ENCODE results near the gene MYOZ3. TPM values are rescaled to one million over a fixed set of nuclear protein-coding genes. Genes with fewer than 3 reads are reported as not detected.

Gene MYOZ3
- total and polyA plus RNA-seq, 9 donors, result 7.2 to 15.7 (median 9.1) TPM

GRCh38 chr5:150651382-150651781 is 9.7 kb upstream of the MYOZ3 start:
- H3K9me3 ChIP-seq (replicated peaks; ENCODE audit: control insufficient read depth, low read depth, low read length), result no peaks in the 10 kb centered on the region
- H3K27ac ChIP-seq (ENCODE audit: low read length), result no peak overlapping the region
- H3K4me1 ChIP-seq (ENCODE audit: control insufficient read depth, insufficient read depth, low read length), result peaks cover 76% of the 10 kb centered on the region
- peak; percentile 19 for DNase-seq
- 56% methylated on average over 1 of the region's 1 CpG for WGBS (ENCODE audit: insufficient coverage)
- H3K4me3 ChIP-seq (ENCODE audit: low read length), result no peak overlapping the region
- no peaks in the 10 kb centered on the region for H3K27me3 ChIP-seq (ENCODE audit: control insufficient read depth, insufficient read depth, low read length)
- H3K36me3 ChIP-seq (ENCODE audit: control insufficient read depth, insufficient read depth, low read length), result peaks cover 28% of the 10 kb centered on the region

GRCh38 chr5:150651924-150652671 is 9.0 kb upstream of the MYOZ3 start:
- Histone ChIP-seq H3K27ac (ENCODE audit: low read length) (no peak overlapping the region), H3K4me3 (ENCODE audit: low read length) (no peak overlapping the region), H3K4me1 (ENCODE audit: control insufficient read depth, insufficient read depth, low read length) (peaks cover 78% of the 10 kb centered on the region), H3K36me3 (ENCODE audit: control insufficient read depth, insufficient read depth, low read length) (peaks cover 28% of the 10 kb centered on the region), H3K27me3 (ENCODE audit: control insufficient read depth, insufficient read depth, low read length) (no peaks in the 10 kb centered on the region), H3K9me3 (replicated peaks; ENCODE audit: control insufficient read depth, low read depth, low read length) (no peaks in the 10 kb centered on the region)
- no peak for DNase-seq
- 80% methylated on average over 5 of the region's 13 CpGs for WGBS (ENCODE audit: insufficient coverage)

- Histone ChIP-seq H3K27ac (ENCODE audit: low read length) (peak overlapping the region; percentile 16), H3K9me3 (replicated peaks; ENCODE audit: control insufficient read depth, low read depth, low read length) (no peaks in the 10 kb centered on the region), H3K4me3 (ENCODE audit: low read length) (no peak overlapping the region), H3K4me1 (ENCODE audit: control insufficient read depth, insufficient read depth, low read length) (peaks cover 78% of the 10 kb centered on the region), H3K36me3 (ENCODE audit: control insufficient read depth, insufficient read depth, low read length) (peaks cover 28% of the 10 kb centered on the region), H3K27me3 (ENCODE audit: control insufficient read depth, insufficient read depth, low read length) (no peaks in the 10 kb centered on the region)
- 79% methylated on average over 4 of the region's 5 CpGs for WGBS (ENCODE audit: insufficient coverage)
- DNase-seq, result peak; percentile 58
Observed at GRCh38 chr5:150653145-150653761, 7.8 kb upstream of the MYOZ3 start.

GRCh38 chr5:150653762-150654556 is 7.1 kb upstream of the MYOZ3 start:
- H3K4me1 ChIP-seq (ENCODE audit: control insufficient read depth, insufficient read depth, low read length), result peaks cover 78% of the 10 kb centered on the region
- no peak for DNase-seq

GRCh38 chr5:150655221-150655620 is 5.8 kb upstream of the MYOZ3 start:
- WGBS (ENCODE audit: insufficient coverage), result no CpG with 5 or more reads among the region's 3 CpGs
- Histone ChIP-seq H3K4me1 (ENCODE audit: control insufficient read depth, insufficient read depth, low read length) (peaks cover 79% of the 10 kb centered on the region), H3K9me3 (replicated peaks; ENCODE audit: control insufficient read depth, low read depth, low read length) (no peaks in the 10 kb centered on the region), H3K36me3 (ENCODE audit: control insufficient read depth, insufficient read depth, low read length) (peaks cover 8% of the 10 kb centered on the region), H3K27ac (ENCODE audit: low read length) (no peak overlapping the region), H3K4me3 (ENCODE audit: low read length) (no peak overlapping the region), H3K27me3 (ENCODE audit: control insufficient read depth, insufficient read depth, low read length) (no peaks in the 10 kb centered on the region)
- DNase-seq, result no peak

More at GRCh38 chr5:150653762-150654556, 7.1 kb upstream of the MYOZ3 start:
- Histone ChIP-seq H3K9me3 (replicated peaks; ENCODE audit: control insufficient read depth, low read depth, low read length) (no peaks in the 10 kb centered on the region), H3K27me3 (ENCODE audit: control insufficient read depth, insufficient read depth, low read length) (no peaks in the 10 kb centered on the region), H3K27ac (ENCODE audit: low read length) (peak overlapping the region; percentile 16), H3K36me3 (ENCODE audit: control insufficient read depth, insufficient read depth, low read length) (peaks cover 21% of the 10 kb centered on the region), H3K4me3 (ENCODE audit: low read length) (no peak overlapping the region)
- 50% methylated on average over 1 of the region's 2 CpGs for WGBS (ENCODE audit: insufficient coverage)

- H3K36me3 ChIP-seq (ENCODE audit: control insufficient read depth, insufficient read depth, low read length), result peaks cover 2% of the 10 kb centered on the region
- peak overlapping the region; percentile 86 for H3K27ac ChIP-seq (ENCODE audit: low read length)
- H3K27me3 ChIP-seq (ENCODE audit: control insufficient read depth, insufficient read depth, low read length), result no peaks in the 10 kb centered on the region
- DNase-seq, result peak; percentile 90
- WGBS (ENCODE audit: insufficient coverage), result 2% methylated on average over 68 of the region's 99 CpGs
- peaks cover 74% of the 10 kb centered on the region for H3K4me1 ChIP-seq (ENCODE audit: control insufficient read depth, insufficient read depth, low read length)
- no peaks in the 10 kb centered on the region for H3K9me3 ChIP-seq (replicated peaks; ENCODE audit: control insufficient read depth, low read depth, low read length)
- peak overlapping the region; percentile 52 for H3K4me3 ChIP-seq (ENCODE audit: low read length)
Observed at GRCh38 chr5:150656191-150657132, 4.6 kb upstream of the MYOZ3 start.

- Histone ChIP-seq H3K4me3 (ENCODE audit: low read length) (no peak overlapping the region), H3K9me3 (replicated peaks; ENCODE audit: control insufficient read depth, low read depth, low read length) (no peaks in the 10 kb centered on the region), H3K4me1 (ENCODE audit: control insufficient read depth, insufficient read depth, low read length) (peaks cover 69% of the 10 kb centered on the region), H3K27me3 (ENCODE audit: control insufficient read depth, insufficient read depth, low read length) (no peaks in the 10 kb centered on the region), H3K36me3 (ENCODE audit: control insufficient read depth, insufficient read depth, low read length) (no peaks in the 10 kb centered on the region), H3K27ac (ENCODE audit: low read length) (peak overlapping the region; percentile 86)
- no peak for DNase-seq
- whole genome bisulfite sequencing (ENCODE audit: insufficient coverage), result 83% methylated on average over 2 of the region's 4 CpGs
Observed at GRCh38 chr5:150658121-150658520, 2.9 kb upstream of the MYOZ3 start.

- Histone ChIP-seq H3K9me3 (replicated peaks; ENCODE audit: control insufficient read depth, low read depth, low read length) (no peaks in the 10 kb centered on the region), H3K4me1 (ENCODE audit: control insufficient read depth, insufficient read depth, low read length) (peaks cover 64% of the 10 kb centered on the region), H3K36me3 (ENCODE audit: control insufficient read depth, insufficient read depth, low read length) (no peaks in the 10 kb centered on the region), H3K4me3 (ENCODE audit: low read length) (no peak overlapping the region), H3K27ac (ENCODE audit: low read length) (no peak overlapping the region), H3K27me3 (ENCODE audit: control insufficient read depth, insufficient read depth, low read length) (no peaks in the 10 kb centered on the region)
- 68% methylated on average over 3 of the region's 3 CpGs for WGBS (ENCODE audit: insufficient coverage)
- no peak for DNase-seq
Observed at GRCh38 chr5:150658699-150659265, 2.3 kb upstream of the MYOZ3 start.

GRCh38 chr5:150659360-150660107 is 1.5 kb upstream of the MYOZ3 start:
- H3K9me3 ChIP-seq (replicated peaks; ENCODE audit: control insufficient read depth, low read depth, low read length), result no peaks in the 10 kb centered on the region
- H3K4me3 ChIP-seq (ENCODE audit: low read length), result no peak overlapping the region
- no peaks in the 10 kb centered on the region for H3K36me3 ChIP-seq (ENCODE audit: control insufficient read depth, insufficient read depth, low read length)
- no peak for DNase-seq
- no peak overlapping the region for H3K27ac ChIP-seq (ENCODE audit: low read length)
- no peaks in the 10 kb centered on the region for H3K27me3 ChIP-seq (ENCODE audit: control insufficient read depth, insufficient read depth, low read length)
- H3K4me1 ChIP-seq (ENCODE audit: control insufficient read depth, insufficient read depth, low read length), result peaks cover 61% of the 10 kb centered on the region
- 86% methylated on average over 8 of the region's 11 CpGs for WGBS (ENCODE audit: insufficient coverage)

Measured in muscle of leg (tissue), 11 donors.